CD4-positive, alpha-beta T cell treated with Interleukin-2 at 100 ng/mL for 4 hours (primary cell): ENCODE results near the gene CPHXL2.
A peak's percentile ranks its signal among the peaks of the same experiment; 100 is the strongest.

ENCODE experiments used
- DNase-seq: peaks from one replicate; pipeline ENCODE4 v3.0.0-alpha.2; 2020; ENCODE audit warnings: low spot score

Gene CPHXL2

DNA sequence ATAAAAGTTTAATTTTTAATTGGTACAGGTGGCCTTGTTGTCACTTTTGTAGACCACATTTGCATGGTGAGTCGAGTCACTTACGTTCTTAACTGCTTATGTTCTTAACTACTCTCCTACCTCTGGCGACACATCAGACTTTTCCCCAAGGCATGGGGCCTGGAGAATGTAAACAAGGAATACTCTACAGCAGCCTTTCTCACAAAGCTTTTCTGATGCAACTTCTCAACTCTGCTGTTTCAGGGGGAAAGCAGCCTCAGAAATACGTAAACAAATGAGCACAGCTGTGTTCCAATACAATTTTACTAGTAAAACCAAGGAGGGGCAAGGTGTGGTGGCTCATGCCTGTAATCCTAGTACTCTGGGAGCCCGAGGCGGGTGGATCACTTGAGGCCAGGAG, 36.2 kb downstream of the CPHXL2 start:
- no peak for DNase-seq

DNA sequence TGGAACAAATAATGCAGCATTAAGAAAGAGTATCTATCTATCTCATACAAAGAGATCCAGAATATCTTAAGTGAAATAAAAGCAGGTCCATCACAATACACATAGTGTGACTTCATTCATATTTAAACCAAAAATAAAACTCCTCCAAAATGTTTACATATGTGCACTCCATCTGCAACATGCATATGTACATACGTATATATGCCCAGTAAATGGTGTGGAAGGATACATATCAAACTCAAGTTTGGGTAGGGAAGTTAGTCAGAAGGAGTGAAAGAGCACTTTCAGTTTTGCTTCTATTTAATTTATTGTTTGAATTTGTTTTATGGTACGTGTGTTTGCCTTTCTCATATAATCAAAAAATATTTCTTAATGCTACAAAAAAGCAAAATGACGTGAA, 41.8 kb downstream of the CPHXL2 start:
- no peak for DNase-seq

DNA sequence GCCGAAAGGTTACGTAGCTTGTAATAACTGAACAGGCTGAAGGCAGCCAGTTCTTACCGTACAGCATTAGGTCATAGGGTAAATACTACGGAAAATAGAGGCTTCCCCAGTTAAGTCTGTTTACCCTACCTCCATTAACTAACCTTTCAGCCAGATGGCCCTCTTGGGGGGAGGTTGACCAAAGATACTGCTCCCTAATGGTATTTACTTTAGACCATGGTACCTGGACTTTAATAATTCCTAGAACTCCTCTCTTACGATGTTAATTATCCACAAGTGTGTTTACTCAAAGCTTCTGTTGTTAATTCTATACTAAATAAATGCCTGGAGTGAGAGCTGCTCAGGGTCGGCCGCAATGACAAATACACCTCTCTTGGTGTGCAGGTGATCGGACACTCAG, 44.0 kb downstream of the CPHXL2 start:
- DNase-seq = no peak

- DNase-seq = no peak
Observed at GRCh38 chr16:75630052-75630451, 46.8 kb downstream of the CPHXL2 start.

DNA sequence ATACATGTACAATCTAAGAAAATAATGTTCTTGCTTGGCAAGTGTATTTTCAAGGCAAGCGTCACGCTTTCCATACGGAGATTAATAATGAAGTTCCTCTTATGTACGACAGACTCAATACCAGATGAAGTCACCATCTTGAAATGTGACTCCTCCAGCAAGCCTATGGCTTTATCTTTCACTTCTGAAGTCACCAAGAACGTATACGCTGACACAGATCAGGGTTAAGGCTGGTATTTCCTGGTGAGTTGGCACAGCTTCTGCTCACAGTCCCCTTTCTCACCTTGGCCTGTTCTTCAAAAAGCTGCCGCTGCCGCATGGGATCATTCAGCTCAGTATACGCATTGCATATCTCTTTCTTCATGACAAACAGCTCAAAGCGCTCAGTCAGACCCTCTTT, 47.7 kb downstream of the CPHXL2 start:
- no peak for DNase-seq

- DNase-seq = no peak
Observed at GRCh38 chr16:75628351-75628750, 48.5 kb downstream of the CPHXL2 start.

DNA sequence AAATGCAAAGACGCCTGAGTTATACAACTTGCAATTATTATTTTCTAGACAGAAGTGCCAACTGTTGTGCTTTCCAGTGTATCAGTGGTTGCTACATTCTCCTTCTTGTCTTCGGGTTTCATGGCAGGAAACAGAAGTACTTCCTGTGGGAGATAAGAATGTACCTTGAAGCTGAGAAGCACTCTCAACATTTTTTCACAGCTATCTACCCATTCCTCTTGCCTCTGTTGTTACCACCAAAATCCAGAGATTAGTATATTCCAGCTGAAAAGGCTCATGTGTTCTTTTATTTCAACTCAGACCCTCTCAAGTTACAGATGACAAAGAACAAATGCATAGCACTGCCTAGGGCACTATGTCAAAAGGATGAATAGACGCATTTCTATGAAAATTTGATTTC, 49.0 kb downstream of the CPHXL2 start:
- peak; percentile 23 for DNase-seq

DNA sequence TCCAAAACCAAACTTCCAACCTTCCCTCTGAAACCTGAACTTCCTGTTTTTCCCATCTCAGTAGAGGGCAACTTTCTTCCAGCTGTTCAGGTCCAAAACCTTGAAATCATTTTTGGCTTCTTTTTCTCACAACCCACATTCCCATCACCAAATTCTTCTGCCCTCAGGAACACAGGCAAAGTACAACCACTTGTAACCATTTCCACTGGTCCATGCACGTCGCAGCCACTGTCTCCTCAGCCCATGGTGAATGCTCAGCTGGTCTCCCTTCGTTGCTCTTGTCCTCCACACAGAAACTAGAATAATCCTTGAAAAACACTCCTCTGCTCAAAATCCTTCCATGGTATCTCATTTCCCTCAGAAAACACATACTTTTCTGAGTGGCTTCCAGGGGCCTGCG, 50.0 kb downstream of the CPHXL2 start:
- no peak for DNase-seq

DNA sequence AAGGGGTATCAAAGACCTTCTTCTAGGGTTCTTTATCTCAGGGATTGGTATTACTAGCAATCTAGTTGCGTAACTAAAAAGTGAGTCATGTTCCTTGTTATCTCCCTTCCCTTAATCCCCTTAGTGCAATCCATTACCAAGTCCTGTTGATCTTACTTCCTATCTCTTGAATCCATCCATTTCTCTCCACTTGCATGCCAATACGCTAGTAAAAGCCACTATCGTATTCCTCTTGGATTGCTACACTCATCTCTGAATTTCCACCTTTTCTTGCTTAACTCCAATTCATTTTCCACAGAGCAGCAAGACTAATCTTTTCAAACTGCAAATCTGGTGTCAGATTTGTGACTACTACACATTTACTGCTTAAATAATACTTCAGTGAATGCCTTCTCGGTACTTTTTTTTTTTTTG, 51.9 kb downstream of the CPHXL2 start:
- DNase-seq = no peak

GRCh38 chr16:75622761-75623605, 53.8 kb downstream of the CPHXL2 start, which contains the start of gene ADAT1:
Gene ADAT1 (minus strand): TSS chr16:75623281. CDS start chr16:75620799, 2,482 bp downstream.
- DNase-seq = peak; percentile 95

GRCh38 chr16:75621170-75621477, 55.7 kb downstream of the CPHXL2 start:
- DNase-seq = peak; percentile 45

DNA sequence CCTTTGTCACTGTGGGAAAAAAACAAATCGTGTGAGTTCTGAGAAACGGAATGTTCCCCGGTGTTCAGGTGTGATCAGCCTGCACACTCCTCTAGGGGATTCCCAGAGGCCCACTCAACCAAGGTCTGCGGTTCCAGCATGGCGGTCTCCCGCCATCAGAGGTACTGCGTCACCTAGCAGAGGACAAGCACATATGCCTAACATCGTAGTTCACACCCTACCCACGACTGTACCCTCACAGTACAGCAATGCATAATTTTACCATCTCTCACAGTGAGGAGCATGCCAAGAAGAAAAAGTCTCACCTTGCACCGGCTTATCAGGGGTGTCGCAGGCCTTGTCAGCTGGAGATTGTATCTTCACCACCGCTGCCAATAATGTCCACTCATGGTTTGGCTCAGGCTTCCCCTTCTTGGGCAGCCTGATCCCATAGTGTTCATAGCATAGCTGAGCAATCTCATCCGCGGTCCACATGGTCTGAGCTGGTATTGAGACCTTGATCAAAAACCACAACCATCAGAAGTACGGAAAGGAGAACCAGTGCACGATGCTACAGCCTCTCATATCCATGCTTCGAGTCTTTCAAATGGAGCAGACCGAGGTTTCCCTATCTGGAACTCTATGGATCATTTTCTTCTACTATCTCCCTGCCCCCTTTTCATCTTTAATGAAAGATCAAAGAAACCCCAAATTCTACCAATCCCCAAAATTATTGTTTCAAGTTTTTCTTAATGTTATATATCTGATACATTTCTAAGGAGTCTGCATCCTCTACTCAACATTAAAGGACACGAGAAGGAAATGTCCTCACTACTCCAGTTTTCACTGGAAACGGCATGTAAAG, 56.3 kb downstream of the CPHXL2 start:
- DNase-seq = peak; percentile 80

- DNase-seq = no peak
Observed at GRCh38 chr16:75618780-75619179, 58.0 kb downstream of the CPHXL2 start.

DNA sequence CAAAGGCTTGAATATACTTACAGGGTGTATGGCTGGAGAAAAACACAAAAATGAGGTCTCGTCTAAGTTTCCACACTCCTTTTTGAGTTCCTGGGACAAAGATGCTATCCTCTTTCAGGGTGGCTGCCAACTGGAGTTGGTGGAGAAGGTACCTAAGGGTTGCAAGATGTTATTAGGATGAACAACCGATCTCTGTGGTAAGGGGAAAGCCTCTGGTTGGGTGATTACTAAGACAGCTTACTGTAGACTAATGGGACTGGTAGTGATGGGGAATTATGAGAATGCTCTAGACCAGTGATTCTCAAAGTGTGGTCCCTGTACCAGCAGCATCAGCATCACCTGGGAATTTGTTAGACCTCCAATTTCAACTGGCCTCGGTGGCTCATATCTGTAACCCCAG, 59.7 kb downstream of the CPHXL2 start:
- DNase-seq = no peak

DNA sequence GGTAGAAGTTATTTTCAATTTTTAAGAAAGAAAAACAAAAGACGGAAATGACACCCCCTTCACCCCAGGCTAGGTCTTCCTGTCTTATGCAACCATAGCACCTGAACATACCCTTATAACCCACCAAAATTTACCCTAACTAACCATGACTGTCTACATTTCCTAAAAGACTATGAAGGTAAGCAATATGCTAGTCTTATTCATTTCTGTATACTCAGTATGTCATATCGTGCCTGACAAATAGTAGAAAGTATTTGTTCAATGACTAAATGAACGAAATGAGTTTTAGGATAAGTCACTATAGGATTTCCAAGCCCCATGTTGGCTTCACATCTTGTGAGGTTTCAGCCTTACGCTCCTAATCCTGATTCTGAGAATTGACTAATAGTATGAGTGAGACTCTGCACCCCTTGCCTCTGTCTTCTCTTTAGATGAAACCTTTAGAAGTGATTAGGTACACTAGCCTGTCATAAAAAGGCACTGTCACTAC, 60.2 kb downstream of the CPHXL2 start:
- DNase-seq = peak; percentile 37

- no peak for DNase-seq
Observed at GRCh38 chr16:75615619-75616018, 61.2 kb downstream of the CPHXL2 start.

- DNase-seq = no peak
Observed at GRCh38 chr16:75614066-75614897, 62.5 kb downstream of the CPHXL2 start.
